ENCODE data around the gene RHOJ. TPM values are rescaled to one million over a fixed set of nuclear protein-coding genes. Genes with fewer than 3 reads are reported as not detected.

Gene RHOJ
- polyA plus RNA-seq, 3 donors, result 15.8 to 20.8 (median 20.2) TPM

DNA sequence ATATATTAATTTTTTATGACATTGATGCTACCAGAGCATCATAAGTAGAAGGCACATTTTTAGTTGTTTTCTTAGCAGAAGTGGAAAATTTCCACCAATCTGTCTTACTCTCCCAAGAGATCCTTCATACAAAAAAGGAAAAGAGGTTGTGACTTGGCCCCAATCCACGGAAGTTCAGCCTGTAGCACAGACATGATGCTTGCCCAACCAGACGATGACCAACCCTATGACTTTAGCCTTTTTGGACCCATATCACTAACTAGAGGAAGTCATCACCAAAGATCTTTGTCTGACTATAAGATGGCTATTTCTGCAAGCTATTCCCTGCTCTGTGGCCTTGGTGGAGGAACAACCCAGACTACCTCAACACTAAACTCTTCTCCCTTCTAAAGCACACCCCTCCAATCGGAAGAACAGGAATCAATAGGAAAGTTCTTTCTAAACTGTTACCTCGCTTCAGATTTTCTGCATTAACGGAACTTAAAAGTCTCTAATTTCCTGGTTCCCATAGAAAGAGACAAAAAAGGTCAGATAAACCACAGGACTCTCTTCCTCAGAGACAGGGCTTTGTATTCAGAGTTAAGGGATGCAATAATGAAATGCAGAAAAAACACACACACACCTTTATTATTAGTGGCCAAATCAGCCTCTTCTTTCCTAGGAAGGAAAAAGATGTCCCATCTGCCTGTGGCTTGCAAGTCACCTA, 4.1 kb upstream of the RHOJ start:
- DNase-seq (ENCODE audit: extremely low read depth in 1 of 11, low read depth in 9 of 11, low spot score in 4 of 11), result no peak

DNA sequence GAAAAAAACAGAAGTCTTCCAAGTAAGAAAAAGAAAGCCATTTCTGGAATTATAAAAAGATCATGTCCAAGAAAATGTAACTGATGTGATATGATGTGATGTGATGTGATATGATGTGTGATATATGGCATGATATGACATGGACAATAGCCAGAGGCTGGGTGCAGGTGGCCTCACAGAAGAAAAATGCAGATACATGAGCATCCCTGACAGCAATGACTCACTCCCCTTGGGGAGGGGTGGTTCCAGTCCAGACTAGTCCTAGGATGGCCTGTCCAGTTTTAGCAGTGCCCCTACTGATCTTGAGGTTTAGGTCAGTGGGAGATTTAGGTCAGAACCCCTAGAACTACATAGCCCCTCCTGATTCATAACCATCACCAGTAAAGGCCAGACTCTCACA, 3.5 kb upstream of the RHOJ start:
- DNase-seq (ENCODE audit: extremely low read depth in 1 of 11, low read depth in 9 of 11, low spot score in 4 of 11), result no peak

- no peak for DNase-seq (ENCODE audit: extremely low read depth in 1 of 11, low read depth in 9 of 11, low spot score in 4 of 11)
Measured at GRCh38 chr14:63203015-63203414, 1.2 kb upstream of the RHOJ start.

DNA sequence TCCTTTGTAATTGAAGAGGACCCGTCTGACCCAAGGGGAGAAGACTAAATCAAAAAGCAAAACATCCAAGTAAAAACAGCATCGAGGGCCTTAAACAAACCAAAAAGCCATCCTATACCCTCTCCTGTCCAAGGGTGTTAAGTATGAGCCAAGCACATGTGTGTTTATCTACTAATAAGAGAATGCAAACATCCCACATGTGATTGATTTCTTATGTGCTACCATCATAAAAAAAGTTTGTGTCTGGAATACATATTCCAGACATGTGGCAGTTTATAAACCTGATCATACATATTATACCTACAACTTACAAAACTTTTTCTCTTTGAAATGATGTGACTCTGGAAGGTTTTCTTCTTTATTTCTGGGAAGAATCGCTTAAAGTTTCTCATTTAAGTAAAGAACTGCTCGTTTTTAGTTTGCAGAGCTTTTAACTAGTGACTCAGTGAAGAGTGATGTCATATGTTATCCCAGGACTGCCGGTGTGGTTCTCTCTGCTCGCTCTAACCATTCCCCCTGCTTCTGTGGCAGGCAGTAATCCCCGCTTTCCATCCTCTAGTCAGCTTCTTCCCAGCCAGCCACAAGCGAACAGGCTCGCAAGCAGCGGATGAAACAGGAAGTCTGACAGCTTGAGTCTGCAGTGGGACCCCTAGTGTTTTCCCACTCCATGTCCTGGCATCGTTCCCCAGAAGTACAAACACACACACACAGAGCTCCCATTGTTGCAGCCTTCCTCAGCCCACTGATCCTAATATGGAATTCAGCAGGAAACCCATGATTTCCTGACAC, 431 bp upstream of the RHOJ start:
- peak; percentile 65 to 90 (median 76) for DNase-seq (ENCODE audit: extremely low read depth in 1 of 11, low read depth in 9 of 11, low spot score in 4 of 11)

DNA sequence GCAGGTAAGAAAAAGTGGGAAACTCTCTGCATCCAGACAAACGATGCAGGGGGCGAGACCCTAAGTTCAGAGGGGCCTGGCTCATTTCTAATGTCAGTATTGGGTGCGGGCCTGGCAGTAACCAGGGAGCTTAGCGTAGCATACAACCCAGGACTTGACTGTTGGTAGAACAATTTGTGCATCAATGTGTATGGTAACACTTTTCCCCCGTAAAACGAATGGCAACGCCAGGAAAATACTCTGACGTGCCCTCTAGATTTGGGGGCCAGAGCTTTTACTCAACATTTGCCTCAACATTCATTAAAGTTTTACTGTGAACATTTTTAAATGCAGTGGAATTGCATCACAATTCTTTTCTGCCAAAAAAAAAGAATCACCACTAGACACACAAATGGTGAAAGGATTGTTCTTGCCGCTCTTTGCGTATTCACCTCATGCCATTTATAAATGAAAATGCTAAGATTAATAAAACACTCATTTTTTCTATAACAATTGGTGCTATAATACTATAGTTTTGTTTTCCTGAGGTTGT, 867 bp downstream of the RHOJ start:
- DNase-seq (ENCODE audit: extremely low read depth in 1 of 11, low read depth in 9 of 11, low spot score in 4 of 11), result no peak

GRCh38 chr14:63205866-63206265, 1.6 kb downstream of the RHOJ start:
- DNase-seq (ENCODE audit: extremely low read depth in 1 of 11, low read depth in 9 of 11, low spot score in 4 of 11), result no peak

GRCh38 chr14:63209160-63209559, 4.9 kb downstream of the RHOJ start:
- no peak for DNase-seq (ENCODE audit: extremely low read depth in 1 of 11, low read depth in 9 of 11, low spot score in 4 of 11)

GRCh38 chr14:63210812-63211211, 6.6 kb downstream of the RHOJ start:
- no peak for DNase-seq (ENCODE audit: extremely low read depth in 1 of 11, low read depth in 9 of 11, low spot score in 4 of 11)

- DNase-seq (ENCODE audit: extremely low read depth in 1 of 11, low read depth in 9 of 11, low spot score in 4 of 11), result no peak
Measured at GRCh38 chr14:63212209-63212608, 8.0 kb downstream of the RHOJ start.

DNA sequence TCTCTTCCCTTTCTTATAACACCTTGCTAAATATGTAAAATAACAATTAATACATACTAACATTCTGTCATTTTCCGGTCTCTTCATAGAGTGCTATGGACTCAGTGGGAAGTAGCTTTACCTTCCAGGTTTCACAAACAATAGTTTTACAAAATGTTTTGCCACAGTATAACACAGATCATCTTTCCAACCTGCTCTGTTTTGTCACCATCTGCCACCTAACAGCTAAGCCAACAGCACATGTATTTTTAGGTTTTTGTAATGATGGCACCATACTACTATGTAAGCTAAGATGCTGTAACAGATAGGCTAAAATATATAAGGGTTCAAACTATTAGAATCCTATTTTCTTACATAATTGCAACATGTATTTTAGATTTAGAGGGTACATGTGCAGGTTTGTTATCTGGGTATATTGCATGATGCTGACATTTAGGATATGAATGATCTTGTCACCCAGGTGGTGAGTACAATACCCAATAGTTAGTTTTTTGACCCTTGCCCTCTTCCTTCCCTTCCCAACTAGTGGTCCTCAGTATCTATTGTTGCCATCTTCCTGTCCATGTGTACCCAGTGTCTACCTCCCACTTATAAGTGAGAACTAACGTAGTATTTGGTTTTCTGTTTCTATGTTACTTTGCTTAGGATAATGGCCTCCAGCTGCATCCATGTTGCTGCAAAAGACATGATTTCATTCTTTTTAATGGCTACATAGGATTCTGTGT, 8.7 kb downstream of the RHOJ start:
- DNase-seq (ENCODE audit: extremely low read depth in 1 of 11, low read depth in 9 of 11, low spot score in 4 of 11), result no peak

DNA sequence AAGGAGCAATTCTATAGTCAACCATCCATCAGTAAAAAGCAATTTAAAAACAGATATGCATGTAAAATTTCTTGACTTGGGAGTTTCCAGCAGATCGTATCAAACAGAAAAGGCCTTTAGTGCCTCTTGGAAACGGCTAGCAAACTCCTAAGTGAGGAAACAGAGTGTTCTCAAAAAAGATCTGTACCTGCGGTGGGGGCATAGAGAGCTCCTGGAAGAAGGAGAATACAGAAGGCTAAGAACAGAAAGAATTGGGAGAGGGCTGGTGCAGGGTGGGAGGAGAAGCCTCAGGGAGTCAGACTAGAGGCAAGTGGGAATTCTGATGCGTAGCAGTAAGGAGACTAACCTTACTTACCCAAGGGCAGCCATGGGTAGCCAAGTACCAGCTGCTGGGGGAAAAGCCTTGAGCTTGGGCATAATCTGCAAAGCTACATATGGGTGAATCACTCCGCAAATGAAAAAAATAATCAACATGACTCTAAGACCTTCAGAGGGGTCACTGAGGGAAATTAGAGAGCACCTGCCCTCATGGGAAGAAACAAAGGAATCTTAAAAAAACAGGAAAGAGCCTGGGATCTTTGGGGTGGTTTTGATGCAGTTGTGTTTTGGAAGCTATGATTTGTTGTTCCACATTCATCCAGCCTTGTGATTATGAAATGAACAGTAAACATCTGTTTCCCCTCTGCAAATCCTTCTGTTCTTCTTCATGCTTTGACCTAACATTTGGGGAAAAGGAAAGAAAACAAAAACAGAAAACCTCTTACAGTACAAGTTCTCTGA, 10.4 kb downstream of the RHOJ start:
- DNase-seq (ENCODE audit: extremely low read depth in 1 of 11, low read depth in 9 of 11, low spot score in 4 of 11), result no peak

- DNase-seq (ENCODE audit: extremely low read depth in 1 of 11, low read depth in 9 of 11, low spot score in 4 of 11), result no peak
Measured at GRCh38 chr14:63220526-63220925, 16.3 kb downstream of the RHOJ start.

- no peak for DNase-seq (ENCODE audit: extremely low read depth in 1 of 11, low read depth in 9 of 11, low spot score in 4 of 11)
Measured at GRCh38 chr14:63223596-63223995, 19.4 kb downstream of the RHOJ start.

GRCh38 chr14:63224196-63224595, 20.0 kb downstream of the RHOJ start:
- DNase-seq (ENCODE audit: extremely low read depth in 1 of 11, low read depth in 9 of 11, low spot score in 4 of 11), result no peak

GRCh38 chr14:63228217-63228616, 24.0 kb downstream of the RHOJ start:
- DNase-seq (ENCODE audit: extremely low read depth in 1 of 11, low read depth in 9 of 11, low spot score in 4 of 11), result no peak

- no peak for DNase-seq (ENCODE audit: extremely low read depth in 1 of 11, low read depth in 9 of 11, low spot score in 4 of 11)
Measured at GRCh38 chr14:63229330-63230059, 25.3 kb downstream of the RHOJ start.

DNA sequence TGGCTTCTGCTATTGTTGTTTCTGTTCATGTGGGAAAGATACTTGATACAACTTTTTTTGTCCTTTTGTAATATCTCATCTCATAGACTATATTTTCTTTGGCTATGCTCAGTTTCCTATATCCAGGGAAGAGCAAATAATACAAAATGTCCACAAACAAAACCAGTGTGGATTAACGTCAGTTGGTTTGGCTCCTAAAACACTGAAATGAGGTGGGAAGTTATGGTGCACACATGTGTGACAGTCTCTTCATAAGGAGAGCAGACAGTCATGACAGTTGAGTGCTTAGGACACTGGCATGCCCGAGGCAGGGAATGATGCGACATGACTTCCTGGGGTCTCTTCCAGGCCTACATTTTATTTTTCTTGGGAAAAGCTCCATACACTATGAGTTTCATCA, 27.5 kb downstream of the RHOJ start:
- no peak for DNase-seq (ENCODE audit: extremely low read depth in 1 of 11, low read depth in 9 of 11, low spot score in 4 of 11)

DNA sequence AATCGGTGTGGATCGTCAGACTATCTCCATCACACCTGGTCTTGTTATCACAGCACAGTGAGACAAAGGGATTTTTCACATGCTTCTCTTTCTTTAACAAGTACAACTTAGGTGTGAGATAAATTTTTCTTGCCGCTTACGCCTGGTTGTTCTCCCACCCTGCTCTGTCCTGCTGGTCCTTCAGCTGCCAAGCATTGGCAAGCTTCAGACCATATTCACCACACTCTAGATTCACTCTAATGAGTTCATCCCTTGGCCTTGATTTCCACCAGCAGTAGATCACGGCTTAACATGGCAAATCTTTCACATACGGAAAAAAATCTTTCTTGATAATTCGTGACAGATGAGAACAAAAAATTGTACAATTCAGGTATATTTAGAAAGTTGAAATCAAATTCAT, 33.5 kb downstream of the RHOJ start:
- no peak for DNase-seq (ENCODE audit: extremely low read depth in 1 of 11, low read depth in 9 of 11, low spot score in 4 of 11)

Data from renal cortex interstitium (tissue), 11 donors.